CD4-positive, alpha-beta T cell (primary cell): ENCODE measurements around the gene IGF2BP2. TPM values are rescaled to one million over a fixed set of nuclear protein-coding genes. Genes with fewer than 3 reads are reported as not detected.

Experiments
- ATAC-seq: fragments of 200-7000 bp; cut with Tn5 transposase; one replicate; pipeline ENCODE4 v1.10.0; 2022; ENCODE audit warnings: mild to moderate bottlenecking; ENCODE audit not compliant: poor library complexity
- CTCF ChIA-PET: fragments of 350-600 bp; sonication (Branson Sonifier 250); formaldehyde crosslinking; loops from one replicate; lab custom pipeline; 2021; ENCODE audit warnings: antibody characterized with exemption, inconsistent platforms; lab: Charles Lee
- POLR2A ChIA-PET: fragments of 350-600 bp; sonication (Branson Sonifier 250); formaldehyde crosslinking; loops from one replicate; lab custom pipeline; 2021; ENCODE audit warnings: antibody characterized with exemption, inconsistent platforms; lab: Charles Lee
- DNase-seq, 14 experiments: peaks; one replicate each; pipeline ENCODE4 v3.0.0-alpha.2; 2013 to 2020; ENCODE audit warnings: mixed read lengths in 2 of 14
- H3K27ac ChIP-seq, 2 donors: one replicate each; pipeline versions ENCODE4 v1.5.1 to v1.7.0; 2013; ENCODE audit warnings: low read length in 2 of 2, low read depth in 1 of 2, mild to moderate bottlenecking in 1 of 2
- H3K27me3 ChIP-seq, 2 experiments: 1 replicate in 1 of 2; 2 replicates in 1 of 2; pipeline versions ENCODE4 v1.6.1 to v1.7.0; 2013; ENCODE audit warnings: low read length in 2 of 2, control low read depth in 1 of 2, mild to moderate bottlenecking in 1 of 2, moderate library complexity in 1 of 2; ENCODE audit not compliant: insufficient read depth in 2 of 2, control insufficient read depth in 1 of 2
- H3K36me3 ChIP-seq: one replicate; pipeline ENCODE4 v1.6.1; 2013; ENCODE audit warnings: low read length, control low read depth; ENCODE audit not compliant: insufficient read depth
- H3K4me1 ChIP-seq: one replicate; pipeline ENCODE4 v1.6.1; 2013; ENCODE audit warnings: low read length, control low read depth; ENCODE audit not compliant: insufficient read depth
- H3K4me3 ChIP-seq: one replicate; pipeline ENCODE4 v1.5.1; 2013; ENCODE audit warnings: mild to moderate bottlenecking, low read length, moderate library complexity
- H3K9me3 ChIP-seq, 2 experiments: 1 replicate in 1 of 2; 2 replicates in 1 of 2; pipeline versions ENCODE4 v1.6.1 to v1.7.0; 2013; ENCODE audit warnings: low read length in 2 of 2, mild to moderate bottlenecking in 2 of 2, control low read depth in 1 of 2, moderate library complexity in 1 of 2; ENCODE audit not compliant: control insufficient read depth in 1 of 2, insufficient read depth in 1 of 2
- H3K27ac Mint-ChIP-seq: one replicate; pipeline ENCODE4 v1.8.0; 2020; ENCODE audit warnings: mixed read lengths
- H3K27me3 Mint-ChIP-seq: one replicate; pipeline ENCODE4 v1.8.0; 2021; ENCODE audit warnings: mixed read lengths
- H3K36me3 Mint-ChIP-seq: one replicate; pipeline ENCODE4 v1.8.0; 2021; ENCODE audit warnings: low read depth, mixed read lengths
- H3K4me1 Mint-ChIP-seq: one replicate; pipeline ENCODE4 v1.8.0; 2021; ENCODE audit warnings: low read depth, mixed read lengths
- H3K4me3 Mint-ChIP-seq: one replicate; pipeline ENCODE4 v1.8.0; 2020; ENCODE audit warnings: mild to moderate bottlenecking, mixed read lengths
- H3K9me3 Mint-ChIP-seq: one replicate; pipeline ENCODE4 v1.8.0; 2020; ENCODE audit warnings: mixed read lengths
- intact Hi-C, 2 experiments: fragments of 100-400 bp; cut with DNase I in 1 of 2; cut with micrococcal nuclease in 1 of 2; formaldehyde crosslinking; loops; one replicate each; pipeline versions ENCODE4 v1.15.1 to v1.9.0; 2023 to 2025; cut with DNase I, micrococcal nuclease
- total RNA-seq, 174 experiments: library from RNA in 2 of 174; stranded (reverse) in 2 of 174; gene quantifications; one replicate each; pipeline ENCODE4 v1.2.3 and lab custom pipeline; 2021 to 2026
- TF ChIP-seq, protein P1 (sequence below): fragments of 200-600 bp; IDR thresholded peaks from one replicate; pipeline ENCODE4 v1.8.0; 2022; ENCODE audit warnings: antibody characterized with exemption, mild to moderate bottlenecking

Gene IGF2BP2
- total RNA-seq, 2 experiments from 2014 or later = 0.25 to 0.50 TPM

DNA sequence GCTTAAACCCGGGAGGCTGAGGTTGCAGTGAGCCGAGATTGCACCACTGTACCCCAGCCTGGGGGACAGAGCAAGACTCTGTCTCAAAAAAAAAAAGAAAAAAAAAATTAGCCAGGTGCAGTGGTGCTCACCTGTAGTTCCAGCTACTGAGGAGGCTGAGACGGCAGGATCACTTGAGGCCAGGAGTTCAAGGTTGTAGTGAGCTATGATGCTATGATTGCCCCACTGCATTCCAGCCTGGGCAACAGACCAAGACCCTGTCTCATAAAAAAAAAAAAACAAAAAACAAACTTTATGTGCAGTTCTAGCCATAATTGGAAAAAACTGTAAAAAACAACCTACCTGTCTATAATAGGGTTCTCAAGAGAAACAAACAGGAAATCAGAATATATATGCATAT is 39.9 kb upstream of the IGF2BP2 start:
- intact Hi-C loops = no loop called here
- H3K4me1 ChIP-seq = no peaks in the 10 kb centered on the region
- H3K9me3 ChIP-seq = no peaks in the 10 kb centered on the region
- TF ChIP-seq, protein P1, sequence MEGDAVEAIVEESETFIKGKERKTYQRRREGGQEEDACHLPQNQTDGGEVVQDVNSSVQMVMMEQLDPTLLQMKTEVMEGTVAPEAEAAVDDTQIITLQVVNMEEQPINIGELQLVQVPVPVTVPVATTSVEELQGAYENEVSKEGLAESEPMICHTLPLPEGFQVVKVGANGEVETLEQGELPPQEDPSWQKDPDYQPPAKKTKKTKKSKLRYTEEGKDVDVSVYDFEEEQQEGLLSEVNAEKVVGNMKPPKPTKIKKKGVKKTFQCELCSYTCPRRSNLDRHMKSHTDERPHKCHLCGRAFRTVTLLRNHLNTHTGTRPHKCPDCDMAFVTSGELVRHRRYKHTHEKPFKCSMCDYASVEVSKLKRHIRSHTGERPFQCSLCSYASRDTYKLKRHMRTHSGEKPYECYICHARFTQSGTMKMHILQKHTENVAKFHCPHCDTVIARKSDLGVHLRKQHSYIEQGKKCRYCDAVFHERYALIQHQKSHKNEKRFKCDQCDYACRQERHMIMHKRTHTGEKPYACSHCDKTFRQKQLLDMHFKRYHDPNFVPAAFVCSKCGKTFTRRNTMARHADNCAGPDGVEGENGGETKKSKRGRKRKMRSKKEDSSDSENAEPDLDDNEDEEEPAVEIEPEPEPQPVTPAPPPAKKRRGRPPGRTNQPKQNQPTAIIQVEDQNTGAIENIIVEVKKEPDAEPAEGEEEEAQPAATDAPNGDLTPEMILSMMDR = no peak
- ChIA-PET POLR2A (no interaction called here), CTCF (interaction anchor here (1.0 kb wide), 1 partner anchor 8 kb away, joined by 3 read pairs; no protein-coding TSS in a partner anchor)
- H3K36me3 ChIP-seq = no peaks in the 10 kb centered on the region
- H3K36me3 Mint-ChIP-seq = no peaks in the 10 kb centered on the region
- H3K27me3 Mint-ChIP-seq = peaks cover 8% of the 10 kb centered on the region
- H3K27me3 ChIP-seq = no peaks in the 10 kb centered on the region
- no peak overlapping the region for H3K4me3 Mint-ChIP-seq
- DNase-seq (no peak), ATAC-seq (no peak)
- H3K4me1 Mint-ChIP-seq = no peaks in the 10 kb centered on the region
- no peaks in the 10 kb centered on the region for H3K9me3 Mint-ChIP-seq
- no peak overlapping the region for H3K4me3 ChIP-seq
- no peak overlapping the region for H3K27ac ChIP-seq
- H3K27ac Mint-ChIP-seq = no peak overlapping the region

DNA sequence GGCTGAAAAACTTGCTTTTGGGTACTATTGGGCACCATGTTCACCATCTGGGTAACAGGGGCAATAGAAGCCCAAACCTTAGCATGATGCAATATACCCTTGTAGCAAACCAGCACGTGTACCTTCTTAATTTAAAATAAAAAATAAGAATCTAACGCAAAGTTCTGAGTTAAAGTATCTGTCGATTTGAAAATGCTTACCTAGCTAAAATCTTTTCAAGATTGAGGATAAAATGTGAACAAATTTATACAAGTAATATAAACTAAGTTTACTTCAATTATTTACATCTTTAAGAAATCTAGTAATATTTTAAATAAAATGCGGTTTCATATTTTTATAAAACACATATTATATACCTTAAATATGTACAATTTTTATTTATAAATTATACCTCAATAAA is 38.1 kb upstream of the IGF2BP2 start:
- no peak overlapping the region for H3K27ac Mint-ChIP-seq
- no peaks in the 10 kb centered on the region for H3K36me3 Mint-ChIP-seq
- no peak overlapping the region for H3K4me3 Mint-ChIP-seq
- Histone ChIP-seq H3K4me3 (no peak overlapping the region), H3K27me3 (peaks cover 0 to 4% of the 10 kb centered on the region in 2 experiments), H3K36me3 (no peaks in the 10 kb centered on the region), H3K9me3 (peaks cover 0 to 3% of the 10 kb centered on the region in 2 experiments), H3K4me1 (no peaks in the 10 kb centered on the region), H3K27ac (no peak overlapping the region)
- no peak for DNase-seq
- intact Hi-C loops = no loop called here
- H3K4me1 Mint-ChIP-seq = no peaks in the 10 kb centered on the region
- ATAC-seq = no peak
- CTCF ChIA-PET = no interaction called here
- H3K9me3 Mint-ChIP-seq = no peaks in the 10 kb centered on the region
- TF ChIP-seq, protein P1 = no peak
- H3K27me3 Mint-ChIP-seq = peaks cover 5% of the 10 kb centered on the region
- POLR2A ChIA-PET = no interaction called here

- Histone ChIP-seq H3K27me3 (peaks cover 0 to 4% of the 10 kb centered on the region in 2 experiments), H3K4me1 (no peaks in the 10 kb centered on the region), H3K9me3 (peaks cover 13 to 16% of the 10 kb centered on the region in 2 experiments), H3K27ac (no peak overlapping the region), H3K36me3 (no peaks in the 10 kb centered on the region), H3K4me3 (no peak overlapping the region)
- Mint-ChIP-seq H3K9me3 (peaks cover 2% of the 10 kb centered on the region), H3K4me1 (no peaks in the 10 kb centered on the region), H3K27ac (no peak overlapping the region), H3K27me3 (peaks cover 5% of the 10 kb centered on the region), H3K4me3 (no peak overlapping the region), H3K36me3 (peaks cover 4% of the 10 kb centered on the region)
- intact Hi-C loops = no loop called here
- DNase-seq = no peak
- ChIA-PET CTCF (no interaction called here), POLR2A (no interaction called here)
- TF ChIP-seq, protein P1 = no peak
- no peak for ATAC-seq
Observed at GRCh38 chr3:185859294-185859972, 34.6 kb upstream of the IGF2BP2 start.
